ENCODE results near the gene PREX1.
"Not testable (repeated sequence)": the region's sequence is repeated elsewhere in the genome, so short reads cannot be mapped to it uniquely, and the experiment has no call there.

The PREX1 gene

DNA sequence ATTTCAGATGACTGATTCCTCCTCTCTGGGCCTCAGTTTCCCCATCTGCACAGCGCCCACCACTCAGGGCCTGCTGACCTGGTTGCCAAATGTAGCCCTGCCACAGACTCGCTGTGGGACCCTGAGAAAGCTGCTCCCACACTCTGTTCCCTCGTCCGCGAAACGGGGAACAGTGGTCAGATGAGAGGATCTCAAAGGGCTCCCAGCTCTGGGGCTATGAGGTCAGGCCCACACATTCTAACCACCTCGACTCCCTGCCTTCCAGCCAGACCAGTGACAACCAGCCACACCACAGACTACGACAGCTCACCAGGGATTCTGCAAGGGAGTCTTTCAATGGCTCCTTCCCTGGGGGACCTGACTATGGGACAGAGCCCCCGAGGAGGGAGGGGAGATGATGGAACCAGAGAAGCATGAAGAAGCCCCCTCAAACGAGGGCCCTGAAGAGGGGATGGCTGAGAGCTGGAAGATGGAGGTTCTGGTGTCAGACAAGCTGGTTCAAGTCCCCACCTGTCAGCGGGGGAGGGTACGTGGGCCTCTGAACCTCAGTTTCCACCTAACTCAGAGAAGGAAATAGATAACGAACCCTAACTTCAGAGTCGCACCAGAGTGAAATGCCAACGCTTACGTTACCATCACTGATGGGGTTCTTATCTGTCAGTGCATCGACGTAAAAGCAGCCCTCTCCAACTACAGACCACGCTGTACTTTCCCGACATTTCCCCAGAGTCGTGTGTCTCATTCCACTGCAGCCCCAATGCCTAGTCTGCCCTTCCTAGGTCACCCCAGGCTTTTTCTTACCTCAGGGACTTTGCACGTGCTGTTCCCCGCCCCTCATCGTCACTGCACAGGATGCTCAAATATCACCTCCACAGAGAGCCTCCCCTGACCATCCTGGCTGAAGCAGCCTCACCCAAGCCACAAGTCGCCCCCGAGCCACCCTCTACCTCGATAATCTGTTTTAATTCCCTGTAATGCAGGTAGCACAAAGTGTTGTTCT is 60.5 kb downstream of the PREX1 start:
- no peak for TF ChIP-seq ZNF274 (IDR thresholded peaks at IDR 0.05; ENCODE audit: low read depth, low read length)
- H3K4me3 ChIP-seq (ENCODE audit: low read length) = no peak overlapping the region

DNA sequence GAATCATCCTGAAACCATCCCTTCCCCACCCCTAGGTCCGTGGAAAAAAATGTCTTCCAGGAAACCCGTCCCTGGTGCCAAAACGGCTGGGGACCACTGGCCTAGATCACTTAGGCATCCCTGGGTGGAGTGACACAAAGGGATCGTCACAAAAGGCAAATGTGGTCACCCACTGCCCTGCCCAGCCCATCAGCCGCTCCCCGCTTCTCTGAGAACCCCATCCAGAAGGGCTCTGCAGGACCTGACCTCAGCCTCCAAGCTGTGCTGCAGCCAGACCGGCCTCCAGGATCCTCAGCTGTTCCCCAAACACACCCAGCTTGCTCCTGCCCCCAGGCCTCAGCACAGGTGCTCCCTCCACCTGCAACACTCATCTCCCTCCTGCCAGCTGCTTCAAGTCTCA is 61.6 kb downstream of the PREX1 start:
- TF ChIP-seq ZNF274 (IDR thresholded peaks at IDR 0.05; ENCODE audit: low read depth, low read length) = no peak
- no peak overlapping the region for H3K4me3 ChIP-seq (ENCODE audit: low read length)

DNA sequence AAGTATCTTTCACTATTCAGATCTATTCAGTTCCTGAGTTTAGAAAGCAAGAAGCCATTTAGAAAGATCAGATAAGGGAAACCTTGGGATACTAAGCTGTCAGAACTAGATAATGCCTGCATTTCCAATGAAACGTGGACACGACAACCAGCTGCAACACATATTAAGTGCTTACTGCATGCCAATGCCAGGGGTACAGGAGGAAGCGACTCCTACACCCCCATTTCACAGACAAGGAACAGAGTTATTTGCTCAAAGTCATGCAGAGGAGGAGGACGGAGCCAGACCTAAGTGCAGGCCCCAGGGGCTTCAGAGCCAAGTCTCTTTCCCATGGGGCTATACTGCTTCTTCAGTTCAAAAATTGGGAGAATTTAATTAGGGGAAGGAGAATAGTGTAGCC is 62.4 kb downstream of the PREX1 start:
- H3K4me3 ChIP-seq (ENCODE audit: low read length) = no peak overlapping the region
- no peak for TF ChIP-seq ZNF274 (IDR thresholded peaks at IDR 0.05; ENCODE audit: low read depth, low read length)

DNA sequence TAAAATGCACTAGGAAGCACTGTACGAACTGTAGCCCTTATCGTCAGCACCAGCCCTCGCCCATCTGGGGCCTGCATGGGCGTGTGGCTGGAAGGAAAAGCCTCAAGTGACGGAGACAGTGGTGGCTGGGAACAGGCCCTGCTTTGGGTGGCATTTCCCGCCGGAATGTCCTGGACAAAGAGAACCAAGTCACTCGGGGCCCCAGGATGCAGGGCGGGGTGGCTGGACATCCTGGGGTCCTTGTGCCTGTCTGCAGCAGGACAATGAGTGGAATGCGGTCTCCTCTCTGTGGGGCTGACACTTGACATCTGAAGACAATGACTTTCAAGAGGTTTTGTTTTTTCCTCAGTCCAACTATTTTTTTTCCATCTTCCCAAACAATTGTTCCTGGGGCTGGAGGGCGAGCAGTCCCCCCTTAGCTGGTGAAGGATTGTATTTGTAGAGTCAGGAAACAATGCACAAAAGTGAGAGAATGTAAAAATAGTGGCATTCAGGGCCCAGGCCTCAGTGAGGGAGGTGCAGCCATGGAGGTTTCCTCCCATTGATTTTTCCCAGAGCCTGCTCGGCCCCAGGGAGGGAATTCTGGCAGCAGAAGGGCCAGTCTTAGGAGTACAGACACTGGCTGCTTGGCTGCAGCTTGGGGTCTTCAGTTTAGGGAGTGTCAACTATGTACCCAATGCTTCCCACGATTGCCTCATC is 64.4 kb downstream of the PREX1 start:
- H3K4me3 ChIP-seq (ENCODE audit: low read length) = no peak overlapping the region
- no peak for TF ChIP-seq ZNF274 (IDR thresholded peaks at IDR 0.05; ENCODE audit: low read depth, low read length)

DNA sequence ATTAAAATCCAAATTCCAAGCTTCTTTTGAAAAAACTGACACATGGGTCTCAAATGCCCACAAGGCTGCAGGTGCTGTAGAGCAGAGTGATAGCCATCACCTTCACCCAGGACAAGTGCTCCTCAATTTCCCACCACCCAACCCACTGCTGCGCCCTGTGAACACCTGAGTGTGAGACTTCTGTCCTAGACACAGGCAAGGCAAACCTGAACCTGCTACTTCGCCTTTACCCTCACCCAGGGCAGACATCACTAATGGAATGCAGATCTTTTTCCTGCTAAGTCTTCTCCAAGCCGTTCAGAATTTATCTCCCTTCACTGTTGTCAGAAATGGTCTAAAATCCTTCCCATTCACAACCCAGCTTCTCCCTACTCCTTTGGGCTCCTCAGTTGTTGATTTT is 65.9 kb downstream of the PREX1 start:
- no peak overlapping the region for H3K4me3 ChIP-seq (ENCODE audit: low read length)
- TF ChIP-seq ZNF274 (IDR thresholded peaks at IDR 0.05; ENCODE audit: low read depth, low read length) = no peak

DNA sequence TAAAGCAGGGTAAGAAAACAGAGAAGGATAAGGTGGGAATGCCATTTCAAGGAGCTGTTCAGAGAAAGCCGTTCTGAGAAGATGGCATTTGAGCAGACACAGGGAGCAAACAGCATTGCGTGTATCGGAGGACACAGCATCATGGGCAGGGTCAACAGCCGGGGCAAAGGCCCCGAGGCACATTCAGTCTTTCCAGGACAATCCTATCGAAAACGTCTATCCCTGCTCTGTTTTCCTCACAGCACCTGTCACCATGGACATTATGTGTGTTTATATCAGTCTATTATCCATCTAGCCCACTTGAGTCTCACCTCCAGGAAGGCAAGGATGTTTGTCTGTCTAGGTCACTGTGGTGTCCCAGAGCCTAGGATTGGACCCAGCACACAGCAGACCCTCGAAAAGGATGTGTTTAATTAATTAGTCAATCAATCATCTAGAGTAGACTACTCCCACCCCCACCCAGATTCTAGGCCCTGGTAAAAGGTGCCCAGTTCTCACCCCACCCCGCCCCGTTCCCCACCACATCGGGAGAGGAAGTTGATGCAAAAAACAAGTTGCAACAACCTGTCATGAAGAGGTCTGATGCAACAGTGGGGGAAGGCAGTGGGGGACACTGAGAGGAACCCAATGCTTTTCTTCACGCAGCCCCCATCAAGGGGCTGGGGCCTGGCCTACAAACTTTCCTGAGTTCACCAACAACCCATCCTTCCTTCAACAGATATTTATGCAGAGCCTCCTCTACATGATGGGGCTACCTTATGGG is 66.6 kb downstream of the PREX1 start:
- no peak overlapping the region; the same call in 1 of the 2 replicates for H3K4me3 ChIP-seq (ENCODE audit: low read length)
- no peak for TF ChIP-seq ZNF274 (IDR thresholded peaks at IDR 0.05; ENCODE audit: low read depth, low read length)

DNA sequence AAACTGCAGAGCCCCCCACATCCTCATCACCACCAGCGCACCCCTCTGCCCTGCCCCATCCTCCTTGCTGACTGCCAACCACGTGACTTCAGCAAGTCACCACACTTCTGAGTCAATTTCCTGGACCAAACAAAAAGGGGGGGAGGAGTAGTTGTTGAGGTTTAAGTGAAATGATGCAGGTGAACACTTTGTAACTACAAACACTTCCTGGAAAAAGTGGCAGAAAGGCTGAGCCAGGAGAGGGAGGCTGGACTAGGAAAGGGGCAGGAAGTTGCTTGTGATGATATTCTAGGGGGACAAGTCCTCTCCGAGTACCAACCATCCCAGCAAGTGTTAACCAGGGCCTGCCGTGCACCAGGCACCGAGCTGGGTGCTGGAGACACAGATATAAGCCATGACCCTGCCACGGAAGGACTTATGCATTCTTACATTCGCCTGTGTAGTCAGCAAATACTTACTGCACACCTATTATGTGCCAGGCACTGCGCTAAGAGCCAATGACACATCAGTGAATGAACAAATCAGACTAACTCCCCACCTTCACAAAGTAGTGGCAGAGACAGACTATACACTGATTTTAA is 67.3 kb downstream of the PREX1 start:
- TF ChIP-seq ZNF274 (IDR thresholded peaks at IDR 0.05; ENCODE audit: low read depth, low read length) = no peak

DNA sequence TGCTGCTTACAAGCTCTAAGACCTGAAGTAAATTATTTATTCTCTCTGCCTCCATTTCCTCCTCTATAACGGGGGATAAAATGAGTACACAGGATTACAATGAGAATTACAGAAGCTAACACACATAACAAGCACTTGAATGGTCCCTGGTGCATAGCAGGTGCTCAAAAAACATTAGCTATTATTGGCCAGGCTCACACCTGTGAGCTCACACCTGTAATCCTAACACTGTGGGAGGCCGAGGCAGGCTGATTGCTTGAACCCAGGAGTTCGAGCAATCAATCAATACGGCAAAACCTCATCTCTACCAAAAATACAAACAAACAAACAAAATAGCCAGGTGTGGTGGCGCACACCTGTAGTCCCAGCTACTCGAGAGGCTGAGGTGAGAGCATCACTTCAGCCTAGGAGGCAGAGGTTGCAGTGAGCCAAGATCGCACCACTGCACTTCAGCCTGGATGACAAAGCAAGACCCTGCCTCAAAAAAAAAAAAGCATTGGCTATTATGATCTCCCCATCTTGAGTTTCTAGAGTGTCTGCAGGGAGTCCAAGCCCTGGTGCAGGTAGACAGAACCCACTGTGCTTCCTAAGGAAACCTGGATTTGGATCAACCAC is 68.1 kb downstream of the PREX1 start:
- no peak overlapping the region for H3K4me3 ChIP-seq (ENCODE audit: low read length)
- TF ChIP-seq ZNF274 (IDR thresholded peaks at IDR 0.05; ENCODE audit: low read depth, low read length) = no peak

More for the DNA sequence above, 67.3 kb downstream of the PREX1 start:
- H3K4me3 ChIP-seq (ENCODE audit: low read length) = peak overlapping the region; percentile 15; the same call in 1 of the 2 replicates

DNA sequence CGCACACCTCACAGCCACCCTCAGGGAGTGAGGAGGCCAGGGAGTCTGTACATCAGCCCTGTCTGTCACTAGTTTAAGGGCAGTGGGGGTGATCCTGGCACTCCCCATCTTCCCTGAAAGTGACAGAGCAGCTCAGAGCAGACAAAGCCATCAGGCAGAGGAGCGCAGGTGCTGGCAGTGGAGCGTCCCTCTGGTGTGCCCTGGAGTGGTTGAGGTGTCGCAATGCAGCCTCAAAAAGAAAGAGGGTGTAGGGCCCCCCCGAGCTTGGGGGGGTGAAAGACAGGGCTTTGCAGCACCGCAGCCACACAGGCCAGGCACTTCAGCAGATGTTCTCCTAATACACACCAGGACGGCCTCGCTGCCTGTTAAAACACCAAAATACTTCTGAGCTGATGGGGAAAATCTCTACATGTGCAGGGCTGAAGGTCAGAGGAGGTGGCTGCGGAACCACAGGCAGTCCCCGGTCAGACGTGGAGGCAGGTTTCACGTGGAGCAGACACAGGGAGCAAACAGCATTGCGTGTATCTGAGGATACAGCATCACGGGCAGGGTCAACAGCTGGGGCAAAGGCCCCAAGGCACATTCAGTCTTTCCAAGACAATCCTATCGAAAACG is 69.5 kb downstream of the PREX1 start:
- H3K4me3 ChIP-seq (ENCODE audit: low read length) = no peak overlapping the region
- TF ChIP-seq ZNF274 (IDR thresholded peaks at IDR 0.05; ENCODE audit: low read depth, low read length) = no peak

DNA sequence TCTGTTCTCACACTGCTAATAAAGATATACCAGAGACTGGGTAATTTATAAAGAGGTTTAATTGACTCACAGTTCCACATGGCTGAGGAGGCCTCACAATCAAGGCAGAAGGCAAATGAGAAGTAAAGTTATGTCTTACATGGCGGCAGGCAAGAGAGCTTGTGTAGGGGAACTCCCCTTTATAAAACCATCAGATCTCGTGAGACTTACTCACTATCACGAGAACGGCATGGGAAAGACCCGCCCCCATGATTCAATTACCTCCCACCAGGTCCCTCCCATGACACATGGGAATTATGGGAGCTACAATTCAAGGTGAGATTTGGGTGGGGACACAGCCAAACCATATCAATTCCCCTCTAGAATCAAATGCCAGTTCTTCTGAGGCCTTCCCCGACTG is 71.0 kb downstream of the PREX1 start:
- H3K4me3 ChIP-seq (ENCODE audit: low read length) = not testable (repeated sequence)

DNA sequence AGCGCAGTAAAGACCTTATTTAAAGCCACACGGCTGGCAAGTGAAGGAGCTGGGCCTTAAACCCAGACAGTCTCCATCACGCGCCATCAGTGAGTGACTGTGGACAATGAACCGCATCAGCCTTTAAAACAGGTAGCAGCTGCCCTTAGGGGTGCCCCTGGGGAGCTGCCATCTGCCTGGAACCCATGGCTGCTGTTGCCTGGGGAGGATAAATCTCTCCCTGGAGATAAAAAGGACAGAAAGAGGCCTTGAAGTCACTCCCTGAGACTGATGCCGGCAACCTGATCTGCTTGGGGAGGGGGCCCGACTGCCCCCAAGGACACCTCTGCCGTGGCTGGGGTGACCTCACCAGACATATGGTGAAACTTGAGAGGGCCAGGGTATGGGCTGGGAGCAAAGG is 73.5 kb downstream of the PREX1 start:
- no peak overlapping the region for H3K4me3 ChIP-seq (ENCODE audit: low read length)
- TF ChIP-seq ZNF274 (IDR thresholded peaks at IDR 0.05; ENCODE audit: low read depth, low read length) = no peak

DNA sequence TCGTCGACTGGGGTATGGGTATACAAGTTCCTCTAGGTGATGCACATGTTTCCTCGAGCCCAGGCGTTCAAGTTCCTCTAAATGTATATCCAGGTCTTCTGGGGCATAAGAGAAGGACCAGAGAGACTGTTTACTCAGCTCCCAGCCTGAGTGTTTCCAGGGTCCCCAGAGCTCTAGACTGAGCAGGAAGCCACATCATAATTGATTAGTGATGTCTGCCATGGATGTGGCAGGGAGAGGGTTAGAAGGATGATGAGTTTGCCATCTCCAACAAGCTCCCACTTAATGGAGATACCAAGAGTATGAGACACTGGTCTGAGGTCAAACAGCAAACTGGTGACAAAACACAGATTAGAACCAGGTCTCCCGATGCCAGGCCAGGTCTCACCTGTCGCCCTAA is 74.8 kb downstream of the PREX1 start:
- no peak overlapping the region for H3K4me3 ChIP-seq (ENCODE audit: low read length)
- no peak for TF ChIP-seq ZNF274 (IDR thresholded peaks at IDR 0.05; ENCODE audit: low read depth, low read length)

DNA sequence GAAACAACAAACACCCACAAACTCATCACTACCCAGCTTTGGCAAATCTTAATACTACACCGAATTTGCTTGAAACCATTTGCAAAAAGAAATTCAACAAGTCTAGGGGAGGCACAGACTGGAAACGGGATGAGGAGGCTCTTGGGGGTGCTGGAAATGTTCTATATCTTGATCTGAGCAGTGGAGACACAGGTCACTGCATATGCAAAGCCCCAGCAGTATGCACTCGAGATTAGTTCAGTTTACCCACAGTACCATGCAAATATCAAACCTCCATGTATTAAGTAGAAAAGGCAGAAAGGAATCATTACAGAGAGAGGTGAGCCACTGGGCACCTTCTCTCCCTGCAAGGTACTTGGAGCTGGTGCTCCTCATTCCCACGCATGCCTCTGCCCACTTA is 75.9 kb downstream of the PREX1 start:
- no peak overlapping the region; the same call in 1 of the 2 replicates for H3K4me3 ChIP-seq (ENCODE audit: low read length)
- TF ChIP-seq ZNF274 (IDR thresholded peaks at IDR 0.05; ENCODE audit: low read depth, low read length) = no peak

Measured in GM08714 (cell line).